ENCODE results near the gene RPS6KA5.

- TF ChIP-seq CTCF (IDR thresholded peaks at IDR 0.05) = no peak
- no peak for TF ChIP-seq POLR2A (IDR thresholded peaks at IDR 0.05)
Measured at GRCh38 chr14:90815822-90816662, 244.4 kb downstream of the RPS6KA5 start, which contains the start of gene TTC7B.
